Measurements from ENCODE around the gene FLOT1. TPM values are rescaled to one million over a fixed set of nuclear protein-coding genes. Genes with fewer than 3 reads are reported as not detected.

The FLOT1 gene
- total RNA-seq, 2 experiments from 2014 or later = 31.6 TPM

DNA sequence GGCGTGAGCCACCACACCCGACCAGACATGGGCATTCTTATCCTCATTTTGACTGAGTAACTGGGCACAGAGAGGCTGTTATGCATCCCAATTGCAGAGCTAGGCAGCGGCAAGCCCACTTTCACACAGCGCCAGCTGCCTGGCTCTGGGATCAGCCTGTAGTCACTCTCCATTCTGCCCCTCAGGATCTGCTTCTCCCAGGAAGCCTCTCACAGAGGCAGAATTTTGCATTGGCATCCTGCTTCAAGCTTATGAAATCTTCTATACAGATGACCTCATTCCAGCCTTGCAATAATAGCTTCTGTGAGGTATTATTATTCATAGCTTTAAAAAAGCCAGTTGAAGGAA, 38.9 kb upstream of the FLOT1 start:
- no peak for ATAC-seq (ENCODE audit: poor library complexity)

DNA sequence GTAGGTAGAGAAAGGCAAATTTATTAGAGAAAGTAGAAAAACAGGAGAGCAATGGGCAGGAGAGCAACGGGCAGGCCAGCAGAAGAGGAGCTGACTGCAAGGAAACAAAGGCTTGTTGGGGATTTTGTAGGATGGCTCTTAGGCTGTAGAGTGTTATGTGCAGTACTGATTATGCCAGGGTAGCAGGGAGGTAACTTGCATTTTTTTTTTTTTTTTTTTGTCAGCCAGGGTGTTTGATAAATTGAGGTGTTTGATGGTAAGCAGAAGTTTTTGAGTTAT, 38.1 kb upstream of the FLOT1 start:
- H3K4me3 ChIP-seq (ENCODE audit: low read length) = no peak overlapping the region
- CTCF ChIA-PET = no interaction called here
- Mint-ChIP-seq H3K4me3 (no peak overlapping the region), H3K4me1 (ENCODE audit: low read depth) (peaks cover 64% of the 10 kb centered on the region), H3K27ac (no peak overlapping the region), H3K9me3 (no peaks in the 10 kb centered on the region), H3K36me3 (ENCODE audit: low read depth) (no peaks in the 10 kb centered on the region), H3K27me3 (no peaks in the 10 kb centered on the region)
- intact Hi-C loops (cut with DNase I, micrococcal nuclease) = no loop called here
- POLR2A ChIA-PET = interaction anchor here (1.7 kb wide), 1 partner anchor 13 kb away, joined by 12 read pairs; no protein-coding TSS in a partner anchor
- H3K27ac ChIP-seq (ENCODE audit: low read depth in 1 of 2, low read length in 2 of 2) = no peak overlapping the region
- peaks cover 21% of the 10 kb centered on the region for H3K4me1 ChIP-seq (ENCODE audit: insufficient read depth, low read length)
- DNase-seq (no peak), ATAC-seq (ENCODE audit: poor library complexity) (no peak)
- H3K9me3 ChIP-seq (ENCODE audit: control insufficient read depth in 1 of 2, insufficient read depth in 1 of 2, low read length in 2 of 2) = no peaks in the 10 kb centered on the region
- TF ChIP-seq, protein P1, sequence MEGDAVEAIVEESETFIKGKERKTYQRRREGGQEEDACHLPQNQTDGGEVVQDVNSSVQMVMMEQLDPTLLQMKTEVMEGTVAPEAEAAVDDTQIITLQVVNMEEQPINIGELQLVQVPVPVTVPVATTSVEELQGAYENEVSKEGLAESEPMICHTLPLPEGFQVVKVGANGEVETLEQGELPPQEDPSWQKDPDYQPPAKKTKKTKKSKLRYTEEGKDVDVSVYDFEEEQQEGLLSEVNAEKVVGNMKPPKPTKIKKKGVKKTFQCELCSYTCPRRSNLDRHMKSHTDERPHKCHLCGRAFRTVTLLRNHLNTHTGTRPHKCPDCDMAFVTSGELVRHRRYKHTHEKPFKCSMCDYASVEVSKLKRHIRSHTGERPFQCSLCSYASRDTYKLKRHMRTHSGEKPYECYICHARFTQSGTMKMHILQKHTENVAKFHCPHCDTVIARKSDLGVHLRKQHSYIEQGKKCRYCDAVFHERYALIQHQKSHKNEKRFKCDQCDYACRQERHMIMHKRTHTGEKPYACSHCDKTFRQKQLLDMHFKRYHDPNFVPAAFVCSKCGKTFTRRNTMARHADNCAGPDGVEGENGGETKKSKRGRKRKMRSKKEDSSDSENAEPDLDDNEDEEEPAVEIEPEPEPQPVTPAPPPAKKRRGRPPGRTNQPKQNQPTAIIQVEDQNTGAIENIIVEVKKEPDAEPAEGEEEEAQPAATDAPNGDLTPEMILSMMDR (IDR thresholded peaks at IDR 0.05) = no peak
- H3K36me3 ChIP-seq (ENCODE audit: insufficient read depth, low read length) = no peaks in the 10 kb centered on the region
- H3K27me3 ChIP-seq (ENCODE audit: control insufficient read depth in 1 of 2, insufficient read depth in 2 of 2, low read length in 2 of 2) = no peaks in the 10 kb centered on the region

More for the DNA sequence above, 38.9 kb upstream of the FLOT1 start:
- Histone ChIP-seq H3K4me1 (ENCODE audit: insufficient read depth, low read length) (peaks cover 25% of the 10 kb centered on the region), H3K36me3 (ENCODE audit: insufficient read depth, low read length) (no peaks in the 10 kb centered on the region), H3K9me3 (ENCODE audit: control insufficient read depth in 1 of 2, insufficient read depth in 1 of 2, low read length in 2 of 2) (no peaks in the 10 kb centered on the region), H3K27me3 (ENCODE audit: control insufficient read depth in 1 of 2, insufficient read depth in 2 of 2, low read length in 2 of 2) (no peaks in the 10 kb centered on the region), H3K4me3 (ENCODE audit: low read length) (no peak overlapping the region), H3K27ac (ENCODE audit: low read depth in 1 of 2, low read length in 2 of 2) (no peak overlapping the region)
- DNase-seq = no peak
- ChIA-PET POLR2A (interaction anchor here (0.8 to 2.0 kb wide), 6 partner anchors 8 to 28 kb away, joined by 3 to 12 read pairs (median 4); no protein-coding TSS in a partner anchor), CTCF (no interaction called here)
- Mint-ChIP-seq H3K9me3 (no peaks in the 10 kb centered on the region), H3K4me3 (no peak overlapping the region), H3K36me3 (ENCODE audit: low read depth) (no peaks in the 10 kb centered on the region), H3K27ac (peak overlapping the region; percentile 64), H3K4me1 (ENCODE audit: low read depth) (peaks cover 69% of the 10 kb centered on the region), H3K27me3 (no peaks in the 10 kb centered on the region)
- intact Hi-C loops (cut with DNase I, micrococcal nuclease) = no loop called here
- TF ChIP-seq, protein P1 (IDR thresholded peaks at IDR 0.05) = no peak

DNA sequence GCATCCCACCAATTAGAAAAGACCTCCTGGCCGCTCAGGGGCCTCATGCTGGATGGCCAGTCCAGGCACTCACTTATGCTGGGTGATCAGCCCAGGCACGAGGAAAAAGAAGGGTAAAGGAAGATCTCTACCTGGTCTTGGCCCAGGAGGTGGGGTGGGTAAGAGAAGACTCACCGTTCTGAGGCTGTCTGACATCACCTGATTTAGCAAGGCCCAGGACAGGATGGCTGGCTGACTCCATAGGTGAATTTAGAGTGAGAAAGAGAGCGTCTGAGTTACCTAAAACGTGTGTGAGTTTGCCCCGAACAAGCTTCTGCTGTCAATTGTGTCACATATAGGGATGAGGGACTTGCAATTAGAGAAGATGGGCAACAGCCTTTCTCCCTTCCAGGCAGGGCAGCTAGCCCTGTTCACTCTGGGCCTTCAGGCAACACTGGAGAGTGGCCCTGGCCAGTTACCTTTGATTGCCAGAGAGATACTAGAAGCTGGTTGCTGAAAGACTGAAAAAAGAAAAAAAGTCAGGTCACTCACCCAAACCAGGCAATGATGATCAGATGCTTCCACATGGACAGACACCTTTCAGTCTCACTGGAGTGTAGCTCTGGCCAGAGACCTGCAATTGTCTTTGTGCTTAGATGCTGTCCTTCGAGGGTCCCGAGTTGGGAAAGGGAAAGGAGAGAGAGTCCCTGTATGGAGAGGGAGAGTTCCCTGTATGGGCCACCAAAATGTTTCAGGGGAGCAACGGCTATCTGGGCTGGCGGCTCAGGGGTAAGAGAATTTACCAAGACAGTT, 37.6 kb upstream of the FLOT1 start:
- DNase-seq = no peak
- CTCF ChIA-PET = interaction anchor here (0.7 kb wide), 1 partner anchor 14 kb away, joined by 3 read pairs; no protein-coding TSS in a partner anchor
- Histone ChIP-seq H3K9me3 (ENCODE audit: control insufficient read depth in 1 of 2, insufficient read depth in 1 of 2, low read length in 2 of 2) (no peaks in the 10 kb centered on the region), H3K36me3 (ENCODE audit: insufficient read depth, low read length) (no peaks in the 10 kb centered on the region), H3K4me1 (ENCODE audit: insufficient read depth, low read length) (peaks cover 21% of the 10 kb centered on the region), H3K4me3 (ENCODE audit: low read length) (no peak overlapping the region), H3K27ac (ENCODE audit: low read depth in 1 of 2, low read length in 2 of 2) (no peak overlapping the region), H3K27me3 (ENCODE audit: control insufficient read depth in 1 of 2, insufficient read depth in 2 of 2, low read length in 2 of 2) (no peaks in the 10 kb centered on the region)
- Mint-ChIP-seq H3K27me3 (no peaks in the 10 kb centered on the region), H3K27ac (peak overlapping the region; percentile 42), H3K36me3 (ENCODE audit: low read depth) (no peaks in the 10 kb centered on the region), H3K9me3 (no peaks in the 10 kb centered on the region), H3K4me1 (ENCODE audit: low read depth) (peaks cover 58% of the 10 kb centered on the region), H3K4me3 (no peak overlapping the region)
- TF ChIP-seq, protein P1 (IDR thresholded peaks at IDR 0.05) = no peak
- ATAC-seq (ENCODE audit: poor library complexity) = no peak
- intact Hi-C loops (cut with DNase I, micrococcal nuclease) = no loop called here
- POLR2A ChIA-PET = interaction anchor here (0.7 to 2.3 kb wide), 4 partner anchors 8 to 63 kb away, joined by 3 to 12 read pairs (median 5); partner anchors contain the start of genes IER3 and MDC1

All from CD4-positive, alpha-beta T cell (primary cell).